ENCODE results near the gene ROCK2. TPM values are rescaled to one million over a fixed set of nuclear protein-coding genes. Genes with fewer than 3 reads are reported as not detected.

Gene ROCK2
- total RNA-seq, 1 donor = 7.0 TPM

GRCh38 chr2:11132036-11132671, 212.3 kb downstream of the ROCK2 start:
- DNase-seq (ENCODE audit: low read depth in 2 of 3, low spot score in 2 of 3) = no peak

GRCh38 chr2:11131166-11131920, 213.1 kb downstream of the ROCK2 start:
- DNase-seq (ENCODE audit: low read depth in 2 of 3, low spot score in 2 of 3) = no peak

Small RNA genes lying within 50 kb of the gene (small RNA-seq; reads per million reads assigned to genes)
- gene RNU6-1081P = not detected

Other genes with a start within 250 kb of the ROCK2 start
- 42.5 TPM for gene SLC66A3, start 189.2 kb downstream of the ROCK2 start, total RNA-seq
- gene E2F6, start 121.5 kb upstream of the ROCK2 start, total RNA-seq = 6.2 TPM
- gene GREB1, start 189.4 kb upstream of the ROCK2 start, total RNA-seq = 0.27 TPM

All from hematopoietic multipotent progenitor cell (in vitro differentiated cells).